A673 (cell line): ENCODE results near the gene GHRHR. TPM values are rescaled to one million over a fixed set of nuclear protein-coding genes. Genes with fewer than 3 reads are reported as not detected.

Experiments
- BruUV-seq: library from RNA; stranded (reverse); fragments of 400-500 nt; replicated peaks from 2 replicates; lab custom pipeline; 2021; lab: Mats Ljungman, UMichigan
- CTCF ChIA-PET: fragments of 300-600 bp; sonication (Branson Sonifier 250); formaldehyde crosslinking; loops from one replicate; lab custom pipeline; 2022; ENCODE audit warnings: antibody characterized with exemption; lab: Charles Lee
- POLR2A ChIA-PET: fragments of 300-600 bp; sonication (Branson Sonifier 250); formaldehyde crosslinking; loops from one replicate; lab custom pipeline; 2022; ENCODE audit warnings: antibody characterized with exemption; ENCODE audit not compliant: low non-redundant PET; lab: Charles Lee
- DNase-seq: peaks from one replicate; pipeline ENCODE4 v3.0.0-alpha.2; 2015; ENCODE audit warnings: low spot score
- H3K27ac ChIP-seq: fragments of 200-600 bp; sonication (generic); 2 replicates; pipeline ENCODE4 v1.5.1; 2016; ENCODE audit warnings: mixed run types, low read depth, mild to moderate bottlenecking, mixed read lengths, antibody characterized with exemption, low read length; ENCODE audit not compliant: poor library complexity, severe bottlenecking
- H3K27me3 ChIP-seq: fragments of 200-600 bp; sonication (generic); replicated peaks from 2 replicates; pipeline ENCODE4 v1.6.1; 2017; ENCODE audit warnings: mixed run types, low read depth, mild to moderate bottlenecking, mixed read lengths, antibody characterized with exemption, low read length; ENCODE audit not compliant: insufficient read depth, poor library complexity
- H3K36me3 ChIP-seq: fragments of 200-600 bp; sonication (generic); 2 replicates; pipeline ENCODE4 v1.6.1; 2016; ENCODE audit warnings: mixed run types, mild to moderate bottlenecking, mixed read lengths, antibody characterized with exemption, low read length; ENCODE audit not compliant: insufficient read depth, poor library complexity, severe bottlenecking
- H3K4me1 ChIP-seq: fragments of 200-600 bp; sonication (generic); 2 replicates; pipeline ENCODE4 v1.6.1; 2017; ENCODE audit warnings: mixed run types, mild to moderate bottlenecking, mixed read lengths, antibody characterized with exemption, low read length; ENCODE audit not compliant: insufficient read depth, poor library complexity, severe bottlenecking
- H3K4me3 ChIP-seq: fragments of 200-600 bp; sonication (generic); 2 replicates; pipeline ENCODE4 v1.5.1; 2016; ENCODE audit warnings: low read depth, mixed run types, mild to moderate bottlenecking, mixed read lengths, low read length; ENCODE audit not compliant: poor library complexity, severe bottlenecking
- H3K9me3 ChIP-seq: fragments of 200-600 bp; sonication (generic); 2 replicates; pipeline ENCODE4 v1.6.1; 2016; ENCODE audit warnings: mixed run types, low read depth, mild to moderate bottlenecking, mixed read lengths, antibody characterized with exemption, low read length; ENCODE audit not compliant: poor library complexity, severe bottlenecking
- CTCF ChIP-seq: fragments of 300-800, 200-600 bp; sonication (generic); conservative IDR thresholded peaks from 2 replicates; pipeline ENCODE4 v1.5.1; 2017; ENCODE audit warnings: low read depth, mild to moderate bottlenecking, antibody characterized with exemption, low read length, moderate library complexity, mixed read lengths
- EZH2 ChIP-seq: fragments of 200-600 bp; sonication (generic); IDR thresholded peaks from 2 replicates; pipeline ENCODE4 v1.6.1; 2017; ENCODE audit warnings: borderline replicate concordance, low read depth, mild to moderate bottlenecking, mixed read lengths, antibody characterized with exemption, low read length; ENCODE audit not compliant: poor library complexity, severe bottlenecking
- intact Hi-C: fragments of 100-400 bp; cut with micrococcal nuclease; formaldehyde crosslinking; loops from one replicate; pipeline ENCODE4 v1.10.0; 2022; ENCODE audit not compliant: unreplicated experiment
- total RNA-seq: library from RNA; stranded (reverse); gene quantifications from 2 replicates; pipeline ENCODE4 v1.2.3, GENCODE V29; 2021

The GHRHR gene
- total RNA-seq, 1 experiment from 2014 or later = not detected

GRCh38 chr7:30927040-30927439 lies 36.7 kb upstream of the GHRHR start:
- ChIA-PET CTCF (no interaction called here), POLR2A (no interaction called here)
- no peak overlapping the region for H3K27ac ChIP-seq
- H3K36me3 ChIP-seq = no peaks in the 10 kb centered on the region
- no peak for DNase-seq
- H3K27me3 ChIP-seq = no peaks in the 10 kb centered on the region
- no peaks in the 10 kb centered on the region for H3K9me3 ChIP-seq
- intact Hi-C loops = no loop called here
- H3K4me1 ChIP-seq = no peaks in the 10 kb centered on the region
- H3K4me3 ChIP-seq = no peak overlapping the region
- TF ChIP-seq EZH2 = no peak
- no peak for TF ChIP-seq CTCF
- no TSS peak for BruUV-seq

GRCh38 chr7:30927559-30927958 lies 36.2 kb upstream of the GHRHR start:
- H3K4me1 ChIP-seq = no peaks in the 10 kb centered on the region
- H3K27ac ChIP-seq = no peak overlapping the region
- H3K9me3 ChIP-seq = no peaks in the 10 kb centered on the region
- no peaks in the 10 kb centered on the region for H3K27me3 ChIP-seq
- ChIA-PET POLR2A (no interaction called here), CTCF (no interaction called here)
- no peak for DNase-seq
- no peak overlapping the region for H3K4me3 ChIP-seq
- intact Hi-C loops = no loop called here
- BruUV-seq = no TSS peak
- no peaks in the 10 kb centered on the region for H3K36me3 ChIP-seq
- TF ChIP-seq CTCF (no peak), EZH2 (no peak)

- intact Hi-C loops = no loop called here
- Histone ChIP-seq H3K27me3 (no peaks in the 10 kb centered on the region), H3K4me3 (no peak overlapping the region), H3K36me3 (no peaks in the 10 kb centered on the region), H3K27ac (no peak overlapping the region), H3K4me1 (peaks cover 7% of the 10 kb centered on the region), H3K9me3 (no peaks in the 10 kb centered on the region)
- DNase-seq = no peak
- CTCF ChIA-PET = no interaction called here
- BruUV-seq = no TSS peak
- POLR2A ChIA-PET = no interaction called here
- TF ChIP-seq CTCF (no peak), EZH2 (no peak)
Observed at GRCh38 chr7:30928254-30928872, 35.4 kb upstream of the GHRHR start.
